ENCODE measurements around the gene RGPD8.

Gene RGPD8

GRCh38 chr2:112335600-112335999 is 97.8 kb downstream of the RGPD8 start:
- no peak for DNase-seq

- no peak for DNase-seq
Measured at GRCh38 chr2:112332123-112332696, 101.2 kb downstream of the RGPD8 start.

GRCh38 chr2:112322919-112323318 is 110.5 kb downstream of the RGPD8 start:
- DNase-seq, result no peak

GRCh38 chr2:112321375-112322320 is 111.8 kb downstream of the RGPD8 start:
- no peak for DNase-seq

Measured in anterior cingulate cortex (tissue), 58 donors.